Measurements from ENCODE around the gene MTHFD2L.

DNA sequence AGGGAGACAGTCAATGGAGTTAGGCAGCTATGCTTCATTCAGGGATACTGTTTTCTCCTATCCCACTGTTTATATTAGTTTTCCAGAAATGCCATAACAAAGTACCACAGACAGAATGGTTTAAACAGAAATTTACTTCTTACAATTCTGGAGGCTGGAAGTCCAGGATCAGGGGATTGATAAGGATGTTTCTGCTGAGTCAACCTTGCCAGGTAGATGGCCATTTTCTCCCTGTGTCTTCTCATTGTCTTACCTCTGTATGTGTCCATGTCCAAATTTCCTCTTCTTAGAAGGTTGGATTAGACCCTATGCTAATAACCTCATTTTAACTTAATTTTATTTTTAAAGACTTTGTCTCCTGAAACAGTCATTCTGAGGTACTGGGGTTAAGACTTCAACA is 129.9 kb downstream of the MTHFD2L start:
- TF ChIP-seq POLR2AphosphoS5 (IDR thresholded peaks at IDR 0.05; ENCODE audit: insufficient read depth, low read depth, low read length) (no peak), JUN (IDR thresholded peaks at IDR 0.05; ENCODE audit: borderline replicate concordance, insufficient read depth, insufficient read length, low read depth) (no peak), POLR2A (IDR thresholded peaks at IDR 0.05; ENCODE audit: low read depth, low read length) (no peak), GATA2 (IDR thresholded peaks at IDR 0.05; ENCODE audit: insufficient read depth, insufficient read length, low read depth, low read length) (no peak)
- TF ChIP-seq, protein P1, sequence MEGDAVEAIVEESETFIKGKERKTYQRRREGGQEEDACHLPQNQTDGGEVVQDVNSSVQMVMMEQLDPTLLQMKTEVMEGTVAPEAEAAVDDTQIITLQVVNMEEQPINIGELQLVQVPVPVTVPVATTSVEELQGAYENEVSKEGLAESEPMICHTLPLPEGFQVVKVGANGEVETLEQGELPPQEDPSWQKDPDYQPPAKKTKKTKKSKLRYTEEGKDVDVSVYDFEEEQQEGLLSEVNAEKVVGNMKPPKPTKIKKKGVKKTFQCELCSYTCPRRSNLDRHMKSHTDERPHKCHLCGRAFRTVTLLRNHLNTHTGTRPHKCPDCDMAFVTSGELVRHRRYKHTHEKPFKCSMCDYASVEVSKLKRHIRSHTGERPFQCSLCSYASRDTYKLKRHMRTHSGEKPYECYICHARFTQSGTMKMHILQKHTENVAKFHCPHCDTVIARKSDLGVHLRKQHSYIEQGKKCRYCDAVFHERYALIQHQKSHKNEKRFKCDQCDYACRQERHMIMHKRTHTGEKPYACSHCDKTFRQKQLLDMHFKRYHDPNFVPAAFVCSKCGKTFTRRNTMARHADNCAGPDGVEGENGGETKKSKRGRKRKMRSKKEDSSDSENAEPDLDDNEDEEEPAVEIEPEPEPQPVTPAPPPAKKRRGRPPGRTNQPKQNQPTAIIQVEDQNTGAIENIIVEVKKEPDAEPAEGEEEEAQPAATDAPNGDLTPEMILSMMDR (IDR thresholded peaks at IDR 0.05; ENCODE audit: extremely low read depth in 1 of 2, insufficient read depth in 1 of 2, low read depth in 1 of 2, low read length in 2 of 2) = no peak
